Urothelium cell line (cell line): Measurements from ENCODE around the gene OR11A1.
A peak's percentile ranks its signal among the peaks of the same experiment; 100 is the strongest.

Experiments
- DNase-seq: peaks from one replicate; pipeline ENCODE4 v3.0.0; 2011; ENCODE audit warnings: low spot score, mixed read lengths
- FAIRE-seq: peaks from 2 replicates; lab custom pipeline; 2011; peaks lifted over from hg19 to GRCh38; lab: Jason Lieb, UNC

Gene OR11A1

DNA sequence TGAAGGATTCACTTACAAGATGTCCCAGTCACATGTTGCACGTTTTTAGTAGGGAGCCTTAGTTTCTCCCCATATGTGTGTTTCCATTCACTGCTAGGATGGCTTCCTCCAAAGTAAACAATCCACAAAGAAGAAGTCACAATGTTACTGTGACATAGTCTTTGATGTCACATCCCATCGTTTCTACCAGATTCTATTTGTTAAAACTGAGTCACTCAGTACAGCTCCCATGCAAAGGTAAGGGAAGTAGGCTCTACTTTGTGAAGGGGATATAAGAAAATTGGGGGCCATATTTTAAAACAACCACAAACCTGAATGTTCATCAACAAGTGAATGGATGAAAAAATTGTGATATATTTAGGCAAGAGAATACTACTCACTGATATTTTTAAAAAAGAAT lies at the start of gene OR11A1, which contains the start of gene OR2H1:
TSS of gene OR11A1 (minus strand) at position 101 of the 400 bp plus-strand sequence. CDS start 29,430 bp downstream, outside the sequence.
TSS of gene OR2H1 (plus strand) at position 185 of the 400 bp plus-strand sequence. CDS start 4,615 bp downstream, outside the sequence.
- DNase-seq = no peak
- no peak for FAIRE-seq

DNA sequence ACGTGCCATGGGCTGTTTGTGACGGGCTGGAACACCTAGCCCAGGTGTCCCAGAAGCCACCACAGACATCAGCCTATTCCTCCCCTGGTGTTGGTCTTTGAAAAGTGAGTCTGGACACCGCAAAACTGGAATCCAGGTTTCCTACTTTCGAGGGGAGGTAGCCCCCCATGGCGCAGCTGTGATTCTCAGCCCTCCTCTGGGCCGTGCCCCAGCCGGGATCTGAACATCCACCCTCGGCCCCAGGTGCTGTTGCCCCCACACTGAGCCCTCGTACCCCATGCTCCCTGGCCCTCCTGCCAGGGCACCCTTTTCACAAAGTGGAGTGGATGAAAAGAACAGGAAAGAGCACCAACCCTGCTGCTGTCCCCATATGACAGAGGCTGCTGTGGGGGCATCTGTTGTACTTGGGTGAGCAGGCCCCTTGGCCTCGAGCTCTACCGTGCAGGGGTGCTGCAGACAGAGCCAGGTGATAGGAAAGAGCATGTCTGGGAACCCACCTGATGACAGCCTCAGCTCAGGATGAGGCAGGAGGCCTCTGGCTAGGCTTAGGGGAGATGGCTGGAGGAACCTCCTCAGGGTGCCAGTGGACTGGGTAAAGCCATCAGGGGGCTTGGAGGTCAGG lies 49.7 kb upstream of the OR11A1 start:
- FAIRE-seq (no peak), DNase-seq (no peak)

GRCh38 chr6:29505808-29506207 lies 48.9 kb upstream of the OR11A1 start:
- FAIRE-seq (no peak), DNase-seq (no peak)

- DNase-seq (no peak), FAIRE-seq (no peak)
Measured at GRCh38 chr6:29504961-29505360, 48.1 kb upstream of the OR11A1 start.

GRCh38 chr6:29502597-29502996 lies 45.7 kb upstream of the OR11A1 start:
- DNase-seq (no peak), FAIRE-seq (no peak)

DNA sequence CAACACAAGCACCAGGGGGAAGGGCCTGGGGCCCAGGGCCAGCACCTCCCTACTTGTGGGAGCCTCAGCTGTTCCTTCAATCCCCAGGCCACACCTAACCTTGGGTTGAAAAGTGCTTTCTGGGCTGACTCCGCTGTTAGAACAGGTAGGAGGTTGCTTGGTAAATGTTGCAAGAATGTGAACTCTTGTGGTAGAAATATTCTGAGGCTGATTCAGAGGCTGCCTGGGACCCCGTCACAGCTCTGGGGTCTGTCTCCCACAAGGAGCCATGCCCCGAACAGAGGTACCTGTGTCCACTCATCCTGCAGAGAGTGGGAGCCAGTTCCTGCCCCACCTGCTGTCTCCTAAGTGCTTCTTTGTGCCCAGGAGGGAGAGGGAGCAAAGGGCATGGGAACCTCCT lies 45.3 kb upstream of the OR11A1 start:
- DNase-seq = no peak
- no peak for FAIRE-seq

DNA sequence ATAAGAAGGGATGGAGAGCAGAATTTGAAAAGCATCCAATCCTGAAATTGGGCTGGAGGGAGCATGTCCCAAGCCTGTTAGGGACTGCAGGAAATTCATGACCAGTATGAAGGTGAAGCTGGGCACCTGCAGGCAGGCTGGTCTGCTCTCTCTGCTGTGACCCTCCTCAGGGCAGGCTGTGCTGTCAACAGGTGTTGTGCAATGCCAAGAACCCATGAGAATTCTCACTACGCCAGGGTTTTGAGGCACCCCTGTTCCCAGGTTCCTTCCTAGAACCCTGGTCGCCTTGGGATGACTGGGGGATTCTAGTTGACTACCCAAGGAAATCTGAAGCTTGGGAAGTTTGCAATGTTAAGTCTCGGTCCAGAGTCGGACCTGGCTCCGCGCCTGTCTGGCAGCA lies 44.2 kb upstream of the OR11A1 start:
- DNase-seq (no peak), FAIRE-seq (no peak)

DNA sequence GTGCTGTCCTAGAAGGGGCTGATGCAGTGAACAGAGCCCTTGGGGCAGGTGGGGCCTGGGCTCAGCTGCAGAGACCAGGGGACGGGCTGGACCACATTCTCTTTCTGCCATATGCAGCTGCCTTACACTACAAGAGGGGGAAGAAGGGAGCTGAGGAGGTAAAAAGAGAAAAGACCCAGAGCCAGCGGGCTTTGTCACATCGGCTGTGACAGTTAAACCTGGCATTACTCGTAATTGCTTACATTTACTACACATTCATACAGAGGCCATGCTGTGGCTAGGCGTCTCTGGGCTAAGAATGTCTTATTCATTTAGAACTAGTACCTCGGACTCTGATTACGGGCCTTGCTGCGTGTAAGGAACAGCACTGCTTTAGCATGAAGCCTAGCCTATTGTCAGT lies 43.7 kb upstream of the OR11A1 start:
- FAIRE-seq = no peak

DNA sequence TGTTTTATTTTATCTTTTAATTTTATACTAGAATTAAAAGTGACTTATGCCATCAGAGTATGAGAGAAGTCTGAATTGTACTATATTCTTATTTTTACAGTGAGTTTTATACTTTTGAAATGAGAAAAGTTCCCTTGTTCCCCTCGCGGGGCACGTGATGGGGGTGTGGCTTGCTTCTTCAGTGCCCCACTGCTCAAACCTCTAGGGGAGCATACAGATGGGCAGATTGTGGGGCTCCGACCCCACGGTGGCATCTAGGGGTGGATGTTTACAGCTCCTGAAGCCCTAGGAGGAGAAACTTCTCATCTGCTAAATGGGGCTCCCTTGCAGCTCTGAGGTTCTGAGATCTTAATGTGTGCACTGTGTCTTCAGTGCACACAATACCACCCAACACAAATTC lies 42.8 kb upstream of the OR11A1 start:
- no peak for FAIRE-seq
- no peak for DNase-seq

More for the DNA sequence above, 43.7 kb upstream of the OR11A1 start:
- no peak for DNase-seq

DNA sequence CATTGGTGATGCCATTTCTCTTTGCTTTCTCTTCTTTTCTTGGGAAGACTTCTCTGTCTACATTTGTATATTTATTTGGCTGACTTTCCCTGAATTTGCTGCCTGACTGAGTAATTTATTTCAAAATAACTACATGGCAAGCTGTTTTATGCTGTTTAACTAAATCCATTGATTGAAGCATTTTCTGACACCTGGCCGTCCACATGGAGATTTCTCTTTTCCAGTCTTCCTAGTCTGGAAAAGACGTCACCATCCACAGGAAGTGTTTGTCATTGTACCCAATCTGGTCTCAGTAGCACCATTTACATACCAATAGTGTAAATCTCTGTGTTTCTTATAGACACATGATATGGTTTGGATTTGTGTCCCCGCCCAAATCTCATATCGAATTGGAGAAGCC lies 40.1 kb upstream of the OR11A1 start:
- FAIRE-seq = no peak
- no peak for DNase-seq

DNA sequence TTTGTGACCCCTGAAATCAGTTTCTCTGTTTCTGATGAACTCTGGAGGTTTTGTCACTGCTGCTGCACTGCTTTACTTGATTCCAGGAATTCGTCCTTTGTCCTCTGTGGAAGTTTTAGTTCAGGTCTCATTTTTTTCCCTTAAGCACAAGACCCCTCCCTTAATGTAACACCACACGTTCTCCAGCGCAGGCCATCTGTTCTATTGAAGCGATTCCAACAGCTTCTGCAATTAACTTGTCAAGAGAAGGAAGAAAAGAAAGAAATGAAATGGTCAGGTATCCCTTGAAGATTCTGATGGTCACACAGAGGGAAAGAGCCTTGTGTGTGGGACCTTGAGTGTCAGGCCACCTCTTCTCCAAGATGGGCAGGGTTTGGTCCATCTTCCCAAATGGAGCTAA lies 38.7 kb upstream of the OR11A1 start:
- FAIRE-seq = no peak

DNA sequence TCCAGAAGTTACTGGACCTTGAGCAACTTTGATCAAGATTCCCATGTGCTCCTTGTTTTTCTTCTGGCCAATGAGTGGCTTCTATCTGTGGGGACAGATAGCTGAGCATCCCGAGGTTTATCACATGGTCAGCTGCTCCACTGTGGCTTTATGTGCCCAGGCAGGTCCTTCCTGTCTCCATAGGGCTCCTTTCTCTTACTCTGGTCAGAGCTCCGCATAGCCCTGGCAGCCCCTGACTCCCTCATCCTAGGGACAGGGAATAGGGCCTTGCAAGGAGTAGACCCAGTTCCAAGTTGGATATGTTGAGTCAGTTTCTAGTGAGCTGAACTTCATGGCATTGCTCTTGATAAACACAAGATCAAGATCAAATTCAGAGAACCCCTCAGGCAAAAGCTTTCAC lies 37.3 kb upstream of the OR11A1 start:
- FAIRE-seq (no peak), DNase-seq (no peak)

More for the DNA sequence above, 38.7 kb upstream of the OR11A1 start:
- DNase-seq = no peak

DNA sequence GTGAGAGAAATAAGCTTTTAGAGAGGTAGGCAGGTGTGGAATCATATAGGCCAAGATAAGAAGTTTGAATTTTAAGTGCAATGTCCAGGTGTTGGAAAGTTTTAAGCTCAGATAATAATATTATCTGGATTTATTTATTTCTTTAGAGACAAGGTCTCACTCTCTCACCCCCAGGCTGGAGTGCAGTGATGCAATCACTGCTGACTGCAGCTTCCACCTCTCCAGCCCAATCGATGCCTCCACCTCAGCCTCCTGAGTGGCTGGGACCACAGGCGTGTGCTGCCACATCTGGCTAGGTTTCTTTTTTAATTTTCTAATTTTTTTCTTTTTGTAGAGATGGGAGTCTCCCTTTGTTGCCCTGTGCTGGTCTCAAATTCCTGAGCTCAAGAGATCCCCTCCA lies 36.4 kb upstream of the OR11A1 start:
- no peak for FAIRE-seq
- no peak for DNase-seq

DNA sequence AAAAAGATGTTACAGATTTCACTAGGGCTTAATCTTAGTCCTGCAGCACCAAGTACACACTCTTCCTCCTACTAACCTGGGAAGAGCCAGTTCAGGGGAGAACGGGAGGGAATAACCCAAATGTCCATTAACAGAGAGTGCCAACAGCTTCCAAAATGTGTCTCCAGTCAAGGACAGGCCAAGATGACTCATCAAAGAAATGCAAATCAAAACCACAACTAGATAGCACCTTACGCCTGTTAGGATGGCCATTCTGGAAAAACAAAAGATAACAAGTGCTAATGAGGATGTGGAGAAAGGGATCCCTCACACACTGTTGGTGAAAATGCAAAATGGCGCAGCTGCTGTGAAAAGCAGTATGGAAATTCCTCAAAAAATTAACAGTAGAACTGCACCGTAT lies 34.7 kb upstream of the OR11A1 start:
- no peak for FAIRE-seq

DNA sequence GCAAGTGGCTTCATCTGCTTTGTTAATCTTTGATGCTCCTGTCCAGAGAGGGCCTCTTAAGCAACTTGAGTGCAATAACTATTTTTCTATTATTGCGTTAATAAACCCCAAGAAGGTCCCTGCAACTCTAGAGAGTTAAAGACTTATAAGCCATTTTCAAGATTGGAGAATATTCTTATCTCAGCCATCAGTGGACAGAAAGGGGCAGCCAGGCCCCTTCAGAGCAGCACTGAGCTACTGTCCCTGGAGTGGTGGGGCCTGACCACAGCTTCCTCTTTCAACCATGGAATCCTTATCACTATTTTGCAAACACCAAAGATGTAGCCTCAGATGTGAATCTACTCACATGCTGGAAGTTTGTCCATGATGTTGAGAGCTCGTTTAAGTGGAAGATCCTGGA lies 33.7 kb upstream of the OR11A1 start:
- no peak for FAIRE-seq
- DNase-seq = no peak

More for the DNA sequence above, 34.7 kb upstream of the OR11A1 start:
- no peak for DNase-seq

GRCh38 chr6:29490055-29490454 lies 33.2 kb upstream of the OR11A1 start:
- FAIRE-seq (no peak), DNase-seq (no peak)

DNA sequence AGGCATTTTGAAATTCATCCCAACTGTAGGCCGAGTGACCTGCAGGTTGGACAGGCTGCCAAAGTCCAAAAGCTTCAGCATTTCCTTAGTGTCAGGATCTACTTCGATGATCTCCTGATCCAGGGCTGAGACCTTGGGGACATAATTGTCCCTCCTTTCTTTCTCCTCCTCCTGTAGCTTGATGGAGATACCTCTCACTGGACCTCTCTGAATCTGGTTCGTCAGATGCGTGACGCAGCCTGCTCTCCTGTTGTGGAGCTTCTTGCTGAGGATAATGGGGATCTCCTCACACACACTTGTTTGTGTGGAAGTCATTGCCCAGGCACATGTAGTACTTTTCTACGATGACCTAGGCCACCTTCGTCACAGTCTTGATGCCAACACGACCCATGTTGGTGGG lies 32.4 kb upstream of the OR11A1 start:
- DNase-seq (no peak), FAIRE-seq (no peak)

DNA sequence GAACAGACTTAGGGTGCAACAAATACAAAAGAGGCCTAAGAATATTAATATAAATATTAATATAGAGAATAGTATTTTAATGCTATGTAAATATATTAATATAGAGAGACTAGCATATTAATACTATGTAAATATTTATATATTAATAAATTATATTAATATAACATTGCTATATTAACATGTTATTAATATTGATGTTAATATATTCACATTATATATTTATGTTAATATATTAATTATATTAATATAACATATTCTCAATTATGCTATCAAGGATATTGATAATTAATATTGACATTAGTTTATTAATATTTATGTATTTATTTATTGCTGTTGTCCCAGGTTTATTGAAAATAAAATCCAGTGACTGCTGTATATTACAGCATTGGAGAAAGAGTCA lies 32.0 kb upstream of the OR11A1 start:
- DNase-seq = no peak
- no peak for FAIRE-seq

- no peak for DNase-seq
- FAIRE-seq = no peak
Measured at GRCh38 chr6:29487660-29488059, 30.8 kb upstream of the OR11A1 start, which contains the start of gene MAS1L. Gene MAS1L, minus strand, starts transcription at chr6:29487956. Its CDS starts 54 bp downstream, at chr6:29487902.

DNA sequence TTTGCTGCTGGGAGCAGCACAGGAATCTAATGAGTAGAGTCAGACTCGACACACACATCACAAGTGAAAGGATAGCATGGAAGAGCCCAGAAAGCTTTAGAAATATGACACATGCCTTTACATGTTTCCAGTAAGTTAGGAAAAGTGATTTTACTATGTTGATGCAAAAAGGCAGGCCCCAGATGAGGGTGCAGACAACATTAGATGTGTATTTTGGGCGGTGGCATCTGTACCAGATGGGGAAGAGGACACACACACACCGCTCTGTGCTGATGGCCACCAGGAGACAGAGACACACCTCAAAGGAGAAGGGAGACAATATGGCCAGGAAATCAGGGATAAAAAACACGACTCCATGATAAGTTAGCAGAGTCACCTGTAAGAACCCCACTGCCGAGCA lies 30.3 kb upstream of the OR11A1 start:
- DNase-seq = no peak
- peak; percentile 32 for FAIRE-seq

GRCh38 chr6:29486577-29486976 lies 29.7 kb upstream of the OR11A1 start:
- DNase-seq = no peak
- FAIRE-seq = no peak

DNA sequence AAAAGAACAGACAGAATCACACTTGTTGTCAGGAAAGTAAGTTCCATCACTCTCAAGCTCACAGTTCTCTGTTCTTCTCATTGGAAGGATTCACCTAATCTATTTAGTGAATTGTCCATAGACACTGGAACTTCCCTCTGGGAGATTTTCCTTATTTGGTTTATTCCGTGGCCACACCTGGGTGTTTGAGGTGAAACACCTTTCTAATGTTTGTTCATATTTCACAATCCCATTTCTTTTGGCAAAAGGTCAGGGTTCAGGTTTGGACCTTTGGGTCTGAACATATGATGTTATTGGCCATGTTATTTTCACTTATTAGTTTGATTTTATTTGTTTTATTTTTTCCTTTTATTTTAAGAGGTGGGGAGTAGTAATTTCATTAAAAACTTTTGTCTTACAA lies 26.9 kb upstream of the OR11A1 start:
- FAIRE-seq = no peak
- DNase-seq = no peak

DNA sequence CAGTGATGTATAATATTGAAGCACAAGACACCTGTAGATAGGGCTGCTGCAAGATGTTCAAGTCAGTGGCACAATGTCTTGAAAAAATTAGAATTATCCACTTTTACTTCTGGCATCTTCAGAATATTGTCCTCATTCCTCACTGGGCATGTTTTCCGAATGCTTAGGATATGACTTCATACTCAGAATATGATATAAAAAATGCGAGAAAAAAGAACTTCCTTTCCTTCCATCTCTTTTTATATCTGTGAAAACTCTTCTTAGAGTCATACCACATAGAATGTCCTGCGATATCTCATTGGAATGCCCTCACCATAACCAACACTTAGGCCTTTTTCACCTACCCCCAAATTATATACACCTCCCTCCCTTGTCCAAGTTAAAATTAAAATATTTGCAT lies 26.3 kb upstream of the OR11A1 start:
- FAIRE-seq (no peak), DNase-seq (no peak)
